Liver (tissue), 9 donors: ENCODE results near the gene FGD4. TPM values are rescaled to one million over a fixed set of nuclear protein-coding genes. Genes with fewer than 3 reads are reported as not detected.

Source experiments
- DNase-seq: peaks from one replicate; pipeline ENCODE4 v3.0.0-alpha.2; 2017; ENCODE audit warnings: low spot score
- H3K27ac ChIP-seq, 2 donors: one replicate each; pipeline ENCODE4 v1.7.0; 2013; ENCODE audit warnings: inconsistent platforms in 2 of 2, low read length in 2 of 2, control low read depth in 1 of 2, low read depth in 1 of 2, mild to moderate bottlenecking in 1 of 2
- H3K27me3 ChIP-seq, 4 donors: one replicate each; pipeline versions ENCODE4 v1.6.1 to v1.7.0; 2013; ENCODE audit warnings: low read length in 3 of 4, inconsistent platforms in 1 of 4, mild to moderate bottlenecking in 1 of 4, moderate library complexity in 1 of 4; ENCODE audit not compliant: control insufficient read depth in 4 of 4, insufficient read depth in 4 of 4
- H3K36me3 ChIP-seq, 4 donors: one replicate each; pipeline versions ENCODE4 v1.6.1 to v1.7.0; 2013; ENCODE audit warnings: low read length in 3 of 4, mild to moderate bottlenecking in 3 of 4, low read depth in 1 of 4, moderate library complexity in 1 of 4; ENCODE audit not compliant: control insufficient read depth in 4 of 4, insufficient read depth in 3 of 4
- H3K4me1 ChIP-seq, 4 donors: one replicate each; pipeline versions ENCODE4 v1.6.1 to v1.7.0; 2013; ENCODE audit warnings: low read length in 3 of 4, mild to moderate bottlenecking in 3 of 4, moderate library complexity in 1 of 4; ENCODE audit not compliant: control insufficient read depth in 4 of 4, insufficient read depth in 4 of 4
- H3K4me3 ChIP-seq, 3 donors: one replicate each; pipeline versions ENCODE4 v1.6.1 to v1.7.0; 2013; ENCODE audit warnings: low read length in 3 of 3, control low read depth in 1 of 3, low read depth in 1 of 3, mild to moderate bottlenecking in 1 of 3
- H3K9ac ChIP-seq, 2 donors: one replicate each; pipeline ENCODE4 v1.7.0; 2013; ENCODE audit warnings: low read length in 2 of 2, mild to moderate bottlenecking in 2 of 2, moderate library complexity in 2 of 2, control low read depth in 1 of 2, low read depth in 1 of 2
- H3K9me3 ChIP-seq, 4 donors: one replicate each; pipeline versions ENCODE4 v1.6.1 to v1.7.0; 2013; ENCODE audit warnings: low read length in 3 of 4; ENCODE audit not compliant: control insufficient read depth in 4 of 4
- ATF3 ChIP-seq: IDR thresholded peaks from 2 replicates; pipeline ENCODE4 v1.6.1; 2016; ENCODE audit warnings: antibody characterized with exemption
- EGR1 ChIP-seq, 2 donors: IDR thresholded peaks; 2 replicates each; pipeline ENCODE4 v1.6.1; 2016 to 2018; ENCODE audit warnings: antibody characterized with exemption in 2 of 2, low read depth in 2 of 2
- FOXA1 ChIP-seq: IDR thresholded peaks from 2 replicates; pipeline ENCODE4 v1.6.1; 2016; ENCODE audit warnings: antibody characterized with exemption
- FOXA2 ChIP-seq: IDR thresholded peaks from 2 replicates; pipeline ENCODE4 v1.6.1; 2016; ENCODE audit warnings: antibody characterized with exemption
- GABPA ChIP-seq, 2 donors: IDR thresholded peaks in 1 of 2; conservative IDR thresholded peaks in 1 of 2; 2 replicates each; pipeline ENCODE4 v1.6.1; 2016; ENCODE audit warnings: antibody characterized with exemption in 2 of 2, mild to moderate bottlenecking in 1 of 2, moderate library complexity in 1 of 2
- HNF4G ChIP-seq: IDR thresholded peaks from 2 replicates; pipeline ENCODE4 v1.6.1; 2016; ENCODE audit warnings: antibody characterized with exemption
- JUND ChIP-seq, 2 donors: IDR thresholded peaks; 2 replicates each; pipeline ENCODE4 v1.6.1; 2016; ENCODE audit warnings: antibody characterized with exemption in 2 of 2
- RAD21 ChIP-seq, 2 donors: IDR thresholded peaks; 2 replicates each; pipeline ENCODE4 v1.6.1; 2016; ENCODE audit warnings: antibody characterized with exemption in 2 of 2, mild to moderate bottlenecking in 2 of 2
- REST ChIP-seq: IDR thresholded peaks from 2 replicates; pipeline ENCODE4 v1.6.1; 2016; ENCODE audit warnings: antibody characterized with exemption, mild to moderate bottlenecking
- RXRA ChIP-seq, 2 donors: IDR thresholded peaks; 2 replicates each; pipeline ENCODE4 v1.6.1; 2017 to 2018; ENCODE audit warnings: antibody characterized with exemption in 2 of 2, mild to moderate bottlenecking in 1 of 2
- SP1 ChIP-seq: IDR thresholded peaks from 2 replicates; pipeline ENCODE4 v1.6.1; 2018; ENCODE audit warnings: antibody characterized with exemption, mild to moderate bottlenecking
- TAF1 ChIP-seq: conservative IDR thresholded peaks from 2 replicates; pipeline ENCODE4 v1.6.1; 2016; ENCODE audit warnings: antibody characterized with exemption, mild to moderate bottlenecking
- YY1 ChIP-seq: IDR thresholded peaks from 2 replicates; pipeline ENCODE4 v1.6.1; 2016; ENCODE audit warnings: antibody characterized with exemption, mild to moderate bottlenecking
- WGBS: extraction: QIAGEN DNeasy Blood & Tissue Kit; methylation state at CpG from one replicate; pipeline ENCODE4 v1.1.7; 2013; 5-methylcytosine and 5-hydroxymethylcytosine counted together
- polyA plus RNA-seq, 2 donors: library from polyadenylated mRNA; stranded (reverse) in 1 of 2; unstranded in 1 of 2; fragments of 200-250 nt in 1 of 2; fragments of >200 nt in 1 of 2; fragmentation: Nextera tagmentation in 1 of 2; extraction: Ambion mirVana in 1 of 2; gene quantifications; one replicate each; pipeline versions ENCODE4 v1.2.1 to v1.2.3, GENCODE V29; 2013 to 2015
- total RNA-seq, 2 donors: library from RNA; depleted of rRNA; stranded (reverse); fragments of >200 nt; gene quantifications; one replicate each; pipeline ENCODE4 v1.2.3, GENCODE V29; 2014
- TF ChIP-seq, protein P1 (sequence below): IDR thresholded peaks from 2 replicates; pipeline ENCODE4 v1.6.1; 2016; ENCODE audit warnings: antibody characterized with exemption
- TF ChIP-seq, protein P2 (sequence below): IDR thresholded peaks from 2 replicates; pipeline ENCODE4 v1.6.1; 2016; ENCODE audit warnings: antibody characterized with exemption
- TF ChIP-seq, protein P3 (sequence below): fragments of 150-350 bp; IDR thresholded peaks from 2 replicates; pipeline ENCODE4 v1.5.1; 2017; ENCODE audit warnings: improper control_type of control experiment, low read depth, low read length; ENCODE audit not compliant: missing input control
- donor health status: healthy.
- donor health status: healthy.
- donor health status: healthy.
- donor health status: healthy.
- donor health status: healthy.

FGD4 gene
- total and polyA plus RNA-seq, 4 donors = 3.8 to 26.4 (median 9.0) TPM

GRCh38 chr12:32398181-32398580 is 1.2 kb upstream of the FGD4 start:
- Histone ChIP-seq H3K4me1 (peaks cover 2 to 27% (median 11%) of the 10 kb centered on the region in 4 donors), H3K9ac (no peak overlapping the region), H3K27ac (no peak overlapping the region), H3K4me3 (no peak overlapping the region), H3K36me3 (no peaks in the 10 kb centered on the region), H3K9me3 (no peaks in the 10 kb centered on the region), H3K27me3 (no peaks in the 10 kb centered on the region)
- TF ChIP-seq, protein P1, sequence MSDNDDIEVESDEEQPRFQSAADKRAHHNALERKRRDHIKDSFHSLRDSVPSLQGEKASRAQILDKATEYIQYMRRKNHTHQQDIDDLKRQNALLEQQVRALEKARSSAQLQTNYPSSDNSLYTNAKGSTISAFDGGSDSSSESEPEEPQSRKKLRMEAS = no peak
- TF ChIP-seq JUND (IDR thresholded peaks at IDR 0.05) (no peak), YY1 (no peak), REST (no peak), EGR1 (IDR thresholded peaks at IDR 0.05; ENCODE audit: low read depth in 2 of 2) (no peak), ATF3 (no peak), SP1 (no peak), GABPA (IDR thresholded peaks at IDR 0.05 in 1 of 2, conservative IDR thresholded peaks at IDR 0.05 in 1 of 2) (no peak), RXRA (IDR thresholded peaks at IDR 0.05) (no peak)
- WGBS = 91% methylated on average over 4 of the region's 4 CpGs
- DNase-seq = no peak

DNA sequence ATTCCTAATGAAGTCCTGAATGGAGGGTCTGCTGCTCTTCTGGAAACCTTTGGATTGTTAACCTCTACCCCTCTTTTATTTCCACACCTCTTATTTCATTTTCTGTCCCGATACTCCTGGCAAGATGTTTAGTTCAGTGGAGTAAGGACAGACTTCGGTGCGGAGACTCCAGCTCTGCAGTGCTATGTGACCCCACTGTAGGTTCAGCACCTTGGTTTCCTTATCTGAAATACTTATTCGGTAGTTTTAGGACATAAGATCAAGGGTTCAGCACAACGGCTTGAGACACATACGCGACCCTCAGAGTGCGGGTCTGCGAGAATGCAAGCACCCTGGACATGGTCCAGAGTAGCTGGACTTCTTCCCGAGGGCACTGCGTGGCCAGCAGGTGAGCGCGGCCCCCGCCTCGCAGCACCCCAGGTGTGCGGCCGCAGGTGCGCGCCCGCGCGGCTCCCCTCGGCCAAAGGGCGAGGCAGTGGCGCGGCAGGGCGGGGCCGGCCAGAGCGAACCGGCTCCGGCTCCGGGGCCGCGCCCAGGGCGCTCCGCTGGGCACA is 465 bp upstream of the FGD4 start:
- no peak for TF ChIP-seq EGR1 (IDR thresholded peaks at IDR 0.05; ENCODE audit: low read depth in 2 of 2)
- TF ChIP-seq, protein P2, sequence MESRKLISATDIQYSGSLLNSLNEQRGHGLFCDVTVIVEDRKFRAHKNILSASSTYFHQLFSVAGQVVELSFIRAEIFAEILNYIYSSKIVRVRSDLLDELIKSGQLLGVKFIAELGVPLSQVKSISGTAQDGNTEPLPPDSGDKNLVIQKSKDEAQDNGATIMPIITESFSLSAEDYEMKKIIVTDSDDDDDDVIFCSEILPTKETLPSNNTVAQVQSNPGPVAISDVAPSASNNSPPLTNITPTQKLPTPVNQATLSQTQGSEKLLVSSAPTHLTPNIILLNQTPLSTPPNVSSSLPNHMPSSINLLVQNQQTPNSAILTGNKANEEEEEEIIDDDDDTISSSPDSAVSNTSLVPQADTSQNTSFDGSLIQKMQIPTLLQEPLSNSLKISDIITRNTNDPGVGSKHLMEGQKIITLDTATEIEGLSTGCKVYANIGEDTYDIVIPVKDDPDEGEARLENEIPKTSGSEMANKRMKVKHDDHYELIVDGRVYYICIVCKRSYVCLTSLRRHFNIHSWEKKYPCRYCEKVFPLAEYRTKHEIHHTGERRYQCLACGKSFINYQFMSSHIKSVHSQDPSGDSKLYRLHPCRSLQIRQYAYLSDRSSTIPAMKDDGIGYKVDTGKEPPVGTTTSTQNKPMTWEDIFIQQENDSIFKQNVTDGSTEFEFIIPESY = no peak
- no peak for TF ChIP-seq REST
- no peak for TF ChIP-seq JUND (IDR thresholded peaks at IDR 0.05)
- TF ChIP-seq, protein P3, sequence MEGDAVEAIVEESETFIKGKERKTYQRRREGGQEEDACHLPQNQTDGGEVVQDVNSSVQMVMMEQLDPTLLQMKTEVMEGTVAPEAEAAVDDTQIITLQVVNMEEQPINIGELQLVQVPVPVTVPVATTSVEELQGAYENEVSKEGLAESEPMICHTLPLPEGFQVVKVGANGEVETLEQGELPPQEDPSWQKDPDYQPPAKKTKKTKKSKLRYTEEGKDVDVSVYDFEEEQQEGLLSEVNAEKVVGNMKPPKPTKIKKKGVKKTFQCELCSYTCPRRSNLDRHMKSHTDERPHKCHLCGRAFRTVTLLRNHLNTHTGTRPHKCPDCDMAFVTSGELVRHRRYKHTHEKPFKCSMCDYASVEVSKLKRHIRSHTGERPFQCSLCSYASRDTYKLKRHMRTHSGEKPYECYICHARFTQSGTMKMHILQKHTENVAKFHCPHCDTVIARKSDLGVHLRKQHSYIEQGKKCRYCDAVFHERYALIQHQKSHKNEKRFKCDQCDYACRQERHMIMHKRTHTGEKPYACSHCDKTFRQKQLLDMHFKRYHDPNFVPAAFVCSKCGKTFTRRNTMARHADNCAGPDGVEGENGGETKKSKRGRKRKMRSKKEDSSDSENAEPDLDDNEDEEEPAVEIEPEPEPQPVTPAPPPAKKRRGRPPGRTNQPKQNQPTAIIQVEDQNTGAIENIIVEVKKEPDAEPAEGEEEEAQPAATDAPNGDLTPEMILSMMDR = no peak
- no peak for TF ChIP-seq FOXA1
- no peak for TF ChIP-seq YY1
- no peak for TF ChIP-seq TAF1
- no peak for TF ChIP-seq GABPA (IDR thresholded peaks at IDR 0.05 in 1 of 2, conservative IDR thresholded peaks at IDR 0.05 in 1 of 2)
- no peak for TF ChIP-seq FOXA2
- no peak for TF ChIP-seq ATF3
- TF ChIP-seq HNF4G = no peak
- TF ChIP-seq RXRA (IDR thresholded peaks at IDR 0.05) = no peak
- TF ChIP-seq RAD21 (IDR thresholded peaks at IDR 0.05) = no peak
- TF ChIP-seq, protein P1 = no peak
- peak overlapping the region in 2 of 3 donors; percentile 56 to 98 for H3K4me3 ChIP-seq
- no peaks in the 10 kb centered on the region for H3K27me3 ChIP-seq
- H3K36me3 ChIP-seq = no peaks in the 10 kb centered on the region
- no peak for DNase-seq
- no peak overlapping the region for H3K9ac ChIP-seq
- no peaks in the 10 kb centered on the region for H3K9me3 ChIP-seq
- no peak overlapping the region for H3K27ac ChIP-seq
- WGBS = 4% methylated on average over 36 of the region's 36 CpGs
- H3K4me1 ChIP-seq = peaks cover 2 to 28% (median 11%) of the 10 kb centered on the region in 4 donors
